GM18499 (cell line): ENCODE results near the gene IL11RA.

Experiments
- ATAC-seq: cut with Tn5 transposase; IDR thresholded peaks from one replicate; pipeline ENCODE4 v1.9.1; 2021; ENCODE audit warnings: moderate number of reproducible peaks; ENCODE audit not compliant: insufficient read depth, unreplicated experiment

The IL11RA gene

GRCh38 chr9:34684145-34684544 is 32.2 kb downstream of the IL11RA start:
- ATAC-seq = no peak

GRCh38 chr9:34684816-34685215 is 32.8 kb downstream of the IL11RA start:
- ATAC-seq = no peak

- no peak for ATAC-seq
Observed at GRCh38 chr9:34685591-34685990, 33.6 kb downstream of the IL11RA start.

- no peak for ATAC-seq
Observed at GRCh38 chr9:34686231-34686630, 34.2 kb downstream of the IL11RA start.

- no peak for ATAC-seq
Observed at GRCh38 chr9:34686732-34687131, 34.7 kb downstream of the IL11RA start.

GRCh38 chr9:34687276-34688030 is 35.5 kb downstream of the IL11RA start:
- no peak for ATAC-seq

- ATAC-seq = no peak
Observed at GRCh38 chr9:34688329-34689115, 36.5 kb downstream of the IL11RA start.

- no peak for ATAC-seq
Observed at GRCh38 chr9:34689116-34689470, 37.1 kb downstream of the IL11RA start.

GRCh38 chr9:34689512-34689911 is 37.5 kb downstream of the IL11RA start:
- ATAC-seq = no peak

- no peak for ATAC-seq
Observed at GRCh38 chr9:34690983-34691935, 39.3 kb downstream of the IL11RA start, which contains the start of gene CCL19. Gene CCL19, minus strand, starts transcription at chr9:34691276. Its CDS starts 137 bp downstream, at chr9:34691139.

GRCh38 chr9:34691936-34692315 is 39.9 kb downstream of the IL11RA start:
- no peak for ATAC-seq

GRCh38 chr9:34693560-34693959 is 41.6 kb downstream of the IL11RA start:
- no peak for ATAC-seq

GRCh38 chr9:34694811-34695210 is 42.8 kb downstream of the IL11RA start:
- no peak for ATAC-seq

- no peak for ATAC-seq
Observed at GRCh38 chr9:34701023-34701768, 49.2 kb downstream of the IL11RA start.

- no peak for ATAC-seq
Observed at GRCh38 chr9:34701769-34702736, 50.1 kb downstream of the IL11RA start.

- no peak for ATAC-seq
Observed at GRCh38 chr9:34707130-34707529, 55.1 kb downstream of the IL11RA start.

- ATAC-seq = no peak
Observed at GRCh38 chr9:34709196-34709978, 57.4 kb downstream of the IL11RA start.

- ATAC-seq = no peak
Observed at GRCh38 chr9:34710023-34710422, 58.0 kb downstream of the IL11RA start, which contains the start of gene CCL21. Gene CCL21, minus strand, starts transcription at chr9:34710136. Its CDS starts 70 bp downstream, at chr9:34710066.
